SK-MEL-5 (cell line): ENCODE data around the gene MLST8. TPM values are rescaled to one million over a fixed set of nuclear protein-coding genes. Genes with fewer than 3 reads are reported as not detected.
"Not testable (repeated sequence)": the region's sequence is repeated elsewhere in the genome, so short reads cannot be mapped to it uniquely, and the experiment has no call there.

Experiments used
- DNase-seq: peaks from one replicate; pipeline ENCODE4 v3.0.0-alpha.2; 2016; ENCODE audit warnings: low read depth, low spot score
- in situ Hi-C: cut with HindIII; loops from 2 replicates; pipeline ENCODE4 v1.10.0; 2016; ENCODE audit warnings: low sequenced_read_pairs, high pct_unique_total_duplicates, low pct_unique_long_range_greater_than_20kb
- total RNA-seq: library from RNA; depleted of rRNA; stranded (reverse); fragments of >200 nt; shearing (Covaris generic); gene quantifications from 2 replicates; pipeline ENCODE4 v1.2.3, GENCODE V29; 2014; rRNA removed

MLST8 gene
- total RNA-seq, 1 experiment from 2014 or later = 29.9 TPM

- in situ Hi-C loops = no loop called here
Measured at GRCh38 chr16:2246301-2246885, 41.1 kb downstream of the MLST8 start.

DNA sequence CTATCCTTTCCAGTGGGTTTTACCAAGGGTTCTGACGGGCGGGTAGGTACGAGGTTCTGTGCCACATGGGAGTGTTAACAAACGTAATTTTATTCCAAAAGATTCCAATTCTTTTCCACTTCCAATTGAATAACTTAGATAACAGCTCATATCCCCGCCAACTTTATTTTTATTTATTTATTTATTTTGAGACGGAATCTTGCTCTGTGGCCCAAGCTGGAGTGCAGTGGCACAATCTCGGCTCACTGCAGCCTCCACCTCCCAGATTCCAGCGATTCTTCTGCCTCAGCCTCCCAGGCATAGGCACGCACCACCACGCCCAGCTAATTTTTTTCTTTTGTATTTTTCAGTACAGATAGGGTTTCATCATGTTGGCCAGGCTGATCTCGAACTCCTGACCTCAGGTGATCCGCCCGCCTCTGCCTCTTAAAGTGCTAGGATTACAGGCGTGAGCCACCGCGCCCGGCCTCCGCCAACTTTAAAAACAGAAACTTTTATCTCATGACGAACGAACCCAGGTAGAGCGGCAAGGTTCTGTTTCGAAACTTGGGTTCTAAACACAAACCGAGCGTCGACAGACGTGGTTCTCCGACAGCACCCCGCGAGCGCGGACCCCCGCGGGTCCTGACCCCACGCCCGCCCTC, 45.5 kb downstream of the MLST8 start:
- DNase-seq = peak; percentile 13
- in situ Hi-C loops = no loop called here

More at GRCh38 chr16:2246301-2246885, 41.1 kb downstream of the MLST8 start:
- no peak for DNase-seq

- DNase-seq = peak; percentile 88
- in situ Hi-C loops = no loop called here
Measured at GRCh38 chr16:2251296-2252111, 46.2 kb downstream of the MLST8 start, which contains the start of gene ECI1. Gene ECI1 (minus strand): TSS chr16:2251587. CDS start chr16:2251566, 21 bp downstream.

DNA sequence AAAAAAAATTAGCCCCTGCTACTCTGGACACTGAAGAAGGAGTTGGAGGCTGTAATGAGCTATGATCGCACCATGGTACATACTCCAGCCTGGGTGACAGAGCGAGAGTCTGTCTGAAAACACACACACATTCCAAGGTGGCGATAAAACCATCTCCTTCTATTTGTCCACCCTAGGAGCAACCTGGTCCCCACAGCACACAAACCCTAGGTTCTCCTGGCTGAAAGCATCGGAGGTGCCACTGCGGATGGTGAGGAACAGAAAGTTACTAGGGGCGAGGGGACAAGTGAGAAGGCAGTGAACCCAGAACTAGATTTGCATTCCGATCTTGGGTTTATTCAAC, 47.5 kb downstream of the MLST8 start:
- DNase-seq = no peak
- in situ Hi-C loops = no loop called here

GRCh38 chr16:2253293-2253692, 48.0 kb downstream of the MLST8 start:
- in situ Hi-C loops = no loop called here
- DNase-seq = no peak

DNA sequence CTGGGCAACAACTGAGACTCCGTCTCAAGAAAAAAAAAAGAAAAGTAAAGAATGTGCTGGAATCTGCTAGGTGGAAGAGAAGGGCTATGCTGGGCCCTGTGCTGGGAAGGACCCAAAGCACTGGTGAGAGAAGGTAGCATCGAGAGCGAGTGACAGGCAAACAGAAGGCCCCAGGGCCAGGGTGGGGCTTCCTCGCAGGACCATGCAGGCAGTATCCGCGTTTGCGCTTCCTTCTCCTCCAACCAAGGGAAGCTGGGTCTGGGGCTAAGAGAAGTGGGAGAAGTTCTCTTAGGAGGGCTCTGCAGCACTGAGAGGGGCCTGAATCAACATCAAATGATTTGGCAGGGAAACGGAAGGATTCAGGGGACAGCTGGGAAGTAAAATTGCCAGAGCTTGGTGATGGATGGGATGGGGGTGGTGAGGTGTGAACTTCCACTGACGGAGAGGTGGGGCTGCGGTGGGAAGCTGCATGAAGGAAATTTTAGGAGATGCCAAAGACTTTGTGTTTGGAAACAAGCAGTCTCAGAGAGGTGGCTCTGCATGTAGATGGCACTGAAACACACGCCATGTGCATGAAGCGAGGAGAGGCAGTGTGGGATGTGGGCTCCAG, 51.4 kb downstream of the MLST8 start:
- no peak for DNase-seq
- in situ Hi-C loops = no loop called here

- no peak for DNase-seq
- in situ Hi-C loops = no loop called here
Measured at GRCh38 chr16:2257726-2258125, 52.5 kb downstream of the MLST8 start.

DNA sequence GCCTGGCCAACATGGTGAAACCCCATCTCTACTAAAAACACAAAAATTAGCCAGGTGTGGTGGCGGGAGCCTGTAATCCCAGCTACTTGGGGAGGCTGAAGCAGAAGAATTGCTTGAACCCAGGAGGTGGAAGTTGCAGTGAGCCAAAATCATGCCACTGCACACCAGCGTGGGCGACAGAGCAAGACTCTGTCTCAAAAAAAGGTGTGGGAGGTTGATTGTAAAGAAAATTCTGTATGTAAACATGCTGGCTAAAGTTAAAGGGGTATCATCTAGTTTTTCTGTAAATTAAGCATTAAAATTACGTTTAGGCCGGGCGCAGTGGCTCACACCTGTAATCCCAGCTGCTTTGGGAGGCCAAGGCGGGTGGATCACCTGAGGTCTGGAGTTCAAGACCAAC, 53.3 kb downstream of the MLST8 start:
- in situ Hi-C loops = not testable (repeated sequence)

More for the DNA sequence above, 53.3 kb downstream of the MLST8 start:
- not testable (repeated sequence) for DNase-seq

Other genes starting within 250 kb of the MLST8 start
- gene NDUFB10, start 245.9 kb upstream of the MLST8 start, total RNA-seq = 234 and 241 TPM in 2 replicates
- gene RPS2, start 240.6 kb upstream of the MLST8 start, total RNA-seq = 2,672 and 2,687 TPM in 2 replicates
- not detected in 2 replicates for gene RNF151, start 238.6 kb upstream of the MLST8 start, total RNA-seq
- 26.5 and 27.9 TPM in 2 replicates for gene TBL3, start 233.4 kb upstream of the MLST8 start, total RNA-seq
- gene NOXO1, start 224.0 kb upstream of the MLST8 start, total RNA-seq = not detected in 2 replicates
- 29.2 and 33.9 TPM in 2 replicates for gene GFER, start 221.3 kb upstream of the MLST8 start, total RNA-seq
- 0.37 and 1.5 TPM in 2 replicates for gene SYNGR3, start 215.5 kb upstream of the MLST8 start, total RNA-seq
- 10.4 and 10.7 TPM in 2 replicates for gene ZNF598, start 195.6 kb upstream of the MLST8 start, total RNA-seq
- gene NPW, start 185.7 kb upstream of the MLST8 start, total RNA-seq = 0.55 TPM in 1 of 2 replicates, not detected in the other
- gene NHERF2, start 178.6 kb upstream of the MLST8 start, total RNA-seq = 7.0 and 9.3 TPM in 2 replicates
- 27.0 and 31.2 TPM in 2 replicates for gene NTHL1, start 157.6 kb upstream of the MLST8 start, total RNA-seq
- gene TSC2, start 157.5 kb upstream of the MLST8 start, total RNA-seq = 11.6 and 20.2 TPM in 2 replicates
- 18.7 and 18.8 TPM in 2 replicates for gene PKD1, start 69.6 kb upstream of the MLST8 start, total RNA-seq
- 0.27 and 0.40 TPM in 2 replicates for gene RAB26, start 56.8 kb upstream of the MLST8 start, total RNA-seq
- gene TRAF7, start 49.7 kb upstream of the MLST8 start, total RNA-seq = 59.3 and 62.4 TPM in 2 replicates
- 0.67 and 0.95 TPM in 2 replicates for gene CASKIN1, start 8.8 kb upstream of the MLST8 start, total RNA-seq
- gene BRICD5, start 5.4 kb downstream of the MLST8 start, total RNA-seq = 0.96 and 1.6 TPM in 2 replicates
- gene PGP, start 9.4 kb downstream of the MLST8 start, total RNA-seq = 13.6 and 15.1 TPM in 2 replicates
- 17.5 and 19.0 TPM in 2 replicates for gene E4F1, start 18.1 kb downstream of the MLST8 start, total RNA-seq
- gene DNASE1L2, start 31.0 kb downstream of the MLST8 start, total RNA-seq = 1.0 and 1.3 TPM in 2 replicates
- 44.5 and 47.7 TPM in 2 replicates for gene ECI1, start 46.1 kb downstream of the MLST8 start, total RNA-seq
- 101 and 113 TPM in 2 replicates for gene RNPS1, start 62.7 kb downstream of the MLST8 start, total RNA-seq
- 0.24 and 0.40 TPM in 2 replicates for gene ABCA3, start 135.3 kb downstream of the MLST8 start, total RNA-seq
- gene CCNF, start 224.0 kb downstream of the MLST8 start, total RNA-seq = 12.9 and 14.5 TPM in 2 replicates